ENCODE measurements around the gene NPR3. TPM values are rescaled to one million over a fixed set of nuclear protein-coding genes. Genes with fewer than 3 reads are reported as not detected.

NPR3 gene
- total and polyA plus RNA-seq, 2 experiments from 2014 or later = 0.07 to 0.15 TPM

GRCh38 chr5:32692036-32692746, 18.9 kb upstream of the NPR3 start:
- Histone ChIP-seq H3K4me2 (no peak overlapping the region), H2AFZ (no peak overlapping the region), H3K27ac (ENCODE audit: low read depth) (no peak overlapping the region), H3K79me2 (replicated peaks; ENCODE audit: insufficient read depth) (no peaks in the 10 kb centered on the region), H3F3A (replicated peaks; ENCODE audit: low read depth) (no peaks in the 10 kb centered on the region), H4K20me1 (replicated peaks; ENCODE audit: insufficient read depth) (no peaks in the 10 kb centered on the region), H3K4me3 (no peak overlapping the region), H3K4me1 (ENCODE audit: insufficient read depth) (no peaks in the 10 kb centered on the region), H3K27me3 (ENCODE audit: insufficient read depth) (no peaks in the 10 kb centered on the region), H3K9me2 (ENCODE audit: insufficient read depth) (peaks cover 6% of the 10 kb centered on the region; the same call in 1 of the 2 replicates), H3K36me3 (ENCODE audit: insufficient read depth) (no peaks in the 10 kb centered on the region)
- H3K27ac Mint-ChIP-seq = no peak overlapping the region
- no peaks in the 10 kb centered on the region for H3K36me3 Mint-ChIP-seq (ENCODE audit: low read depth)
- TF ChIP-seq ZNF114 (CRISPR knock-in tag; IDR thresholded peaks at IDR 0.05) (no peak), NANOG (IDR thresholded peaks at IDR 0.05; ENCODE audit: borderline replicate concordance) (no peak), STAT1 (IDR thresholded peaks at IDR 0.05; ENCODE audit: unreplicated experiment) (no peak), CTCF (conservative IDR thresholded peaks at IDR 0.05; ENCODE audit: low read depth in 2 of 2) (no peak), POLR2AphosphoS5 (IDR thresholded peaks at IDR 0.05; ENCODE audit: low read depth) (no peak), ZNF331 (CRISPR knock-in tag; IDR thresholded peaks at IDR 0.05; ENCODE audit: low read depth) (no peak), EZH2phosphoT487 (IDR thresholded peaks at IDR 0.05; ENCODE audit: unreplicated experiment) (no peak), EZH2 (IDR thresholded peaks at IDR 0.05; ENCODE audit: low read depth, unreplicated experiment) (no peak), CREB1 (CRISPR knock-in tag; IDR thresholded peaks at IDR 0.05; ENCODE audit: low read depth) (no peak), JUNB (IDR thresholded peaks at IDR 0.05; ENCODE audit: unreplicated experiment) (no peak)
- TF ChIP-seq, protein P1, sequence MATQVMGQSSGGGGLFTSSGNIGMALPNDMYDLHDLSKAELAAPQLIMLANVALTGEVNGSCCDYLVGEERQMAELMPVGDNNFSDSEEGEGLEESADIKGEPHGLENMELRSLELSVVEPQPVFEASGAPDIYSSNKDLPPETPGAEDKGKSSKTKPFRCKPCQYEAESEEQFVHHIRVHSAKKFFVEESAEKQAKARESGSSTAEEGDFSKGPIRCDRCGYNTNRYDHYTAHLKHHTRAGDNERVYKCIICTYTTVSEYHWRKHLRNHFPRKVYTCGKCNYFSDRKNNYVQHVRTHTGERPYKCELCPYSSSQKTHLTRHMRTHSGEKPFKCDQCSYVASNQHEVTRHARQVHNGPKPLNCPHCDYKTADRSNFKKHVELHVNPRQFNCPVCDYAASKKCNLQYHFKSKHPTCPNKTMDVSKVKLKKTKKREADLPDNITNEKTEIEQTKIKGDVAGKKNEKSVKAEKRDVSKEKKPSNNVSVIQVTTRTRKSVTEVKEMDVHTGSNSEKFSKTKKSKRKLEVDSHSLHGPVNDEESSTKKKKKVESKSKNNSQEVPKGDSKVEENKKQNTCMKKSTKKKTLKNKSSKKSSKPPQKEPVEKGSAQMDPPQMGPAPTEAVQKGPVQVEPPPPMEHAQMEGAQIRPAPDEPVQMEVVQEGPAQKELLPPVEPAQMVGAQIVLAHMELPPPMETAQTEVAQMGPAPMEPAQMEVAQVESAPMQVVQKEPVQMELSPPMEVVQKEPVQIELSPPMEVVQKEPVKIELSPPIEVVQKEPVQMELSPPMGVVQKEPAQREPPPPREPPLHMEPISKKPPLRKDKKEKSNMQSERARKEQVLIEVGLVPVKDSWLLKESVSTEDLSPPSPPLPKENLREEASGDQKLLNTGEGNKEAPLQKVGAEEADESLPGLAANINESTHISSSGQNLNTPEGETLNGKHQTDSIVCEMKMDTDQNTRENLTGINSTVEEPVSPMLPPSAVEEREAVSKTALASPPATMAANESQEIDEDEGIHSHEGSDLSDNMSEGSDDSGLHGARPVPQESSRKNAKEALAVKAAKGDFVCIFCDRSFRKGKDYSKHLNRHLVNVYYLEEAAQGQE (IDR thresholded peaks at IDR 0.05; ENCODE audit: unreplicated experiment) = no peak
- TF ChIP-seq, protein P2, sequence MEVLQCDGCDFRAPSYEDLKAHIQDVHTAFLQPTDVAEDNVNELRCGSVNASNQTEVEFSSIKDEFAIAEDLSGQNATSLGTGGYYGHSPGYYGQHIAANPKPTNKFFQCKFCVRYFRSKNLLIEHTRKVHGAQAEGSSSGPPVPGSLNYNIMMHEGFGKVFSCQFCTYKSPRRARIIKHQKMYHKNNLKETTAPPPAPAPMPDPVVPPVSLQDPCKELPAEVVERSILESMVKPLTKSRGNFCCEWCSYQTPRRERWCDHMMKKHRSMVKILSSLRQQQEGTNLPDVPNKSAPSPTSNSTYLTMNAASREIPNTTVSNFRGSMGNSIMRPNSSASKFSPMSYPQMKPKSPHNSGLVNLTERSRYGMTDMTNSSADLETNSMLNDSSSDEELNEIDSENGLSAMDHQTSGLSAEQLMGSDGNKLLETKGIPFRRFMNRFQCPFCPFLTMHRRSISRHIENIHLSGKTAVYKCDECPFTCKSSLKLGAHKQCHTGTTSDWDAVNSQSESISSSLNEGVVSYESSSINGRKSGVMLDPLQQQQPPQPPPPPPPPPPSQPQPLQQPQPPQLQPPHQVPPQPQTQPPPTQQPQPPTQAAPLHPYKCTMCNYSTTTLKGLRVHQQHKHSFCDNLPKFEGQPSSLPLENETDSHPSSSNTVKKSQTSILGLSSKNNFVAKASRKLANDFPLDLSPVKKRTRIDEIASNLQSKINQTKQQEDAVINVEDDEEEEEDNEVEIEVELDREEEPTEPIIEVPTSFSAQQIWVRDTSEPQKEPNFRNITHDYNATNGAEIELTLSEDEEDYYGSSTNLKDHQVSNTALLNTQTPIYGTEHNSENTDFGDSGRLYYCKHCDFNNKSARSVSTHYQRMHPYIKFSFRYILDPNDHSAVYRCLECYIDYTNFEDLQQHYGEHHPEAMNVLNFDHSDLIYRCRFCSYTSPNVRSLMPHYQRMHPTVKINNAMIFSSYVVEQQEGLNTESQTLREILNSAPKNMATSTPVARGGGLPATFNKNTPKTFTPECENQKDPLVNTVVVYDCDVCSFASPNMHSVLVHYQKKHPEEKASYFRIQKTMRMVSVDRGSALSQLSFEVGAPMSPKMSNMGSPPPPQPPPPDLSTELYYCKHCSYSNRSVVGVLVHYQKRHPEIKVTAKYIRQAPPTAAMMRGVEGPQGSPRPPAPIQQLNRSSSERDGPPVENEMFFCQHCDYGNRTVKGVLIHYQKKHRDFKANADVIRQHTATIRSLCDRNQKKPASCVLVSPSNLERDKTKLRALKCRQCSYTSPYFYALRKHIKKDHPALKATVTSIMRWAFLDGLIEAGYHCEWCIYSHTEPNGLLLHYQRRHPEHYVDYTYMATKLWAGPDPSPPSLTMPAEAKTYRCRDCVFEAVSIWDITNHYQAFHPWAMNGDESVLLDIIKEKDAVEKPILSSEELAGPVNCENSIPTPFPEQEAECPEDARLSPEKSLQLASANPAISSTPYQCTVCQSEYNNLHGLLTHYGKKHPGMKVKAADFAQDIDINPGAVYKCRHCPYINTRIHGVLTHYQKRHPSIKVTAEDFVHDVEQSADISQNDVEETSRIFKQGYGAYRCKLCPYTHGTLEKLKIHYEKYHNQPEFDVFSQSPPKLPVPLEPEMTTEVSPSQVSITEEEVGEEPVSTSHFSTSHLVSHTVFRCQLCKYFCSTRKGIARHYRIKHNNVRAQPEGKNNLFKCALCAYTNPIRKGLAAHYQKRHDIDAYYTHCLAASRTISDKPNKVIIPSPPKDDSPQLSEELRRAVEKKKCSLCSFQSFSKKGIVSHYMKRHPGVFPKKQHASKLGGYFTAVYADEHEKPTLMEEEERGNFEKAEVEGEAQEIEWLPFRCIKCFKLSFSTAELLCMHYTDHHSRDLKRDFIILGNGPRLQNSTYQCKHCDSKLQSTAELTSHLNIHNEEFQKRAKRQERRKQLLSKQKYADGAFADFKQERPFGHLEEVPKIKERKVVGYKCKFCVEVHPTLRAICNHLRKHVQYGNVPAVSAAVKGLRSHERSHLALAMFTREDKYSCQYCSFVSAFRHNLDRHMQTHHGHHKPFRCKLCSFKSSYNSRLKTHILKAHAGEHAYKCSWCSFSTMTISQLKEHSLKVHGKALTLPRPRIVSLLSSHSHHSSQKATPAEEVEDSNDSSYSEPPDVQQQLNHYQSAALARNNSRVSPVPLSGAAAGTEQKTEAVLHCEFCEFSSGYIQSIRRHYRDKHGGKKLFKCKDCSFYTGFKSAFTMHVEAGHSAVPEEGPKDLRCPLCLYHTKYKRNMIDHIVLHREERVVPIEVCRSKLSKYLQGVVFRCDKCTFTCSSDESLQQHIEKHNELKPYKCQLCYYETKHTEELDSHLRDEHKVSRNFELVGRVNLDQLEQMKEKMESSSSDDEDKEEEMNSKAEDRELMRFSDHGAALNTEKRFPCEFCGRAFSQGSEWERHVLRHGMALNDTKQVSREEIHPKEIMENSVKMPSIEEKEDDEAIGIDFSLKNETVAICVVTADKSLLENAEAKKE (CRISPR knock-in tag; IDR thresholded peaks at IDR 0.05) = no peak
- H3K4me3 Mint-ChIP-seq = no peak overlapping the region
- no peaks in the 10 kb centered on the region for H3K27me3 Mint-ChIP-seq (ENCODE audit: insufficient read depth, low read depth, poor library complexity)
- H3K4me1 Mint-ChIP-seq = no peaks in the 10 kb centered on the region
- H3K9me3 Mint-ChIP-seq = no peaks in the 10 kb centered on the region
- ATAC-seq (no peak), DNase-seq (ENCODE audit: low spot score) (no peak)

Data from GM23338 (cell line).